Measurements from ENCODE around the gene BEND4.
"Not testable (repeated sequence)": the region's sequence is repeated elsewhere in the genome, so short reads cannot be mapped to it uniquely, and the experiment has no call there.

The BEND4 gene

GRCh38 chr4:42152507-42153504 lies at the start of gene BEND4:
Gene BEND4, minus strand, starts transcription at chr4:42152655. Its CDS starts 512 bp downstream, at chr4:42152143.
- no peak for DNase-seq (ENCODE audit: low read depth)

- DNase-seq (ENCODE audit: low read depth), result no peak
Measured at GRCh38 chr4:42197341-42197740, 44.9 kb upstream of the BEND4 start.

GRCh38 chr4:42172921-42173320 lies 20.5 kb upstream of the BEND4 start:
- DNase-seq (ENCODE audit: low read depth), result no peak

- DNase-seq (ENCODE audit: low read depth), result no peak
Measured at GRCh38 chr4:42172128-42172790, 19.8 kb upstream of the BEND4 start.

- no peak for DNase-seq (ENCODE audit: low read depth)
Measured at GRCh38 chr4:42167709-42168108, 15.3 kb upstream of the BEND4 start.

GRCh38 chr4:42166186-42166585 lies 13.7 kb upstream of the BEND4 start:
- not testable (repeated sequence) for DNase-seq (ENCODE audit: low read depth)

GRCh38 chr4:42159271-42160001 lies 7.0 kb upstream of the BEND4 start:
- DNase-seq (ENCODE audit: low read depth), result no peak

- no peak for DNase-seq (ENCODE audit: low read depth)
Measured at GRCh38 chr4:42151568-42152506, 618 bp downstream of the BEND4 start.

- DNase-seq (ENCODE audit: low read depth), result no peak
Measured at GRCh38 chr4:42150653-42151567, 1.5 kb downstream of the BEND4 start.

- DNase-seq (ENCODE audit: low read depth), result no peak
Measured at GRCh38 chr4:42149004-42149403, 3.5 kb downstream of the BEND4 start.

GRCh38 chr4:42148425-42148824 lies 4.0 kb downstream of the BEND4 start:
- no peak for DNase-seq (ENCODE audit: low read depth)

GRCh38 chr4:42144028-42144427 lies 8.4 kb downstream of the BEND4 start:
- DNase-seq (ENCODE audit: low read depth), result no peak

- DNase-seq (ENCODE audit: low read depth), result peak; percentile 17
Measured at GRCh38 chr4:42142591-42142990, 9.9 kb downstream of the BEND4 start.

- DNase-seq (ENCODE audit: low read depth), result no peak
Measured at GRCh38 chr4:42136371-42136770, 16.1 kb downstream of the BEND4 start.

- DNase-seq (ENCODE audit: low read depth), result no peak
Measured at GRCh38 chr4:42133006-42133405, 19.4 kb downstream of the BEND4 start.

- no peak for DNase-seq (ENCODE audit: low read depth)
Measured at GRCh38 chr4:42132099-42132498, 20.4 kb downstream of the BEND4 start.

GRCh38 chr4:42123071-42123644 lies 29.3 kb downstream of the BEND4 start:
- DNase-seq (ENCODE audit: low read depth), result no peak

- no peak for DNase-seq (ENCODE audit: low read depth)
Measured at GRCh38 chr4:42122237-42122636, 30.2 kb downstream of the BEND4 start.

GRCh38 chr4:42119886-42120285 lies 32.6 kb downstream of the BEND4 start:
- DNase-seq (ENCODE audit: low read depth), result no peak

GRCh38 chr4:42112846-42113245 lies 39.6 kb downstream of the BEND4 start:
- no peak for DNase-seq (ENCODE audit: low read depth)
